Fibroblast of the aortic adventitia (primary cell): ENCODE results near the gene RPRD2. TPM values are rescaled to one million over a fixed set of nuclear protein-coding genes. Genes with fewer than 3 reads are reported as not detected.
A peak's percentile ranks its signal among the peaks of the same experiment; 100 is the strongest.

Source experiments
- DNase-seq: peaks from one replicate; pipeline ENCODE4 v3.0.0-alpha.2; 2010; ENCODE audit warnings: low read depth
- H3K4me3 ChIP-seq: 2 replicates; pipeline ENCODE4 v1.5.1; 2011; ENCODE audit warnings: low read depth, mild to moderate bottlenecking, control low read depth, low read length, moderate library complexity
- total RNA-seq: library from RNA; depleted of rRNA; stranded (reverse); fragments of >200 nt; gene quantifications from 2 replicates; pipeline ENCODE4 v1.2.3, GENCODE V29; 2012; ENCODE audit warnings: low replicate concordance
- TF ChIP-seq, protein P1 (sequence below): IDR thresholded peaks from 2 replicates; pipeline ENCODE4 v1.5.1; 2011; ENCODE audit warnings: mild to moderate bottlenecking, low read length, control low read depth, inconsistent platforms; ENCODE audit not compliant: insufficient read depth

The RPRD2 gene
- total RNA-seq, 1 donor, result 19.3 TPM

DNA sequence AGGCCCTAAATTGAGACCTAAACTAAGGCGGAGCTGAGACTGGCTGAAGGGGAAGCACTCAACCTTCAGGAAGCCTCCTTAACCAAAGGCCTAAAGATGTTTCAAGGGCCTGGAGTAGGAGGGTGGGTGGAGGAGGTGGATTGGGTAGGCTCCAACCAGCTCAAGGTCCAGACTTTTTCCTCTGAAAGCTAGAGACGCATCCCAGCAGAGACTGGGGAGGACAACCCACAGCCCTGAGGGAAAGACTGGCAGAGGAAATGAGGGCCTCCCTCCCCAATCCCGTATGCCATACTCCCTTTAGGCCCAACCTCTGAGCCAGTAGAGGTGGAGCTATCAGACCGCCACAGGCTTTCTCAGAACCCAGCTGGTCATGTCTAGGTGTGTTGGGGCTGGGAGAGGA is 145.0 kb downstream of the RPRD2 start:
- peak; percentile 13 for DNase-seq
- TF ChIP-seq, protein P1, sequence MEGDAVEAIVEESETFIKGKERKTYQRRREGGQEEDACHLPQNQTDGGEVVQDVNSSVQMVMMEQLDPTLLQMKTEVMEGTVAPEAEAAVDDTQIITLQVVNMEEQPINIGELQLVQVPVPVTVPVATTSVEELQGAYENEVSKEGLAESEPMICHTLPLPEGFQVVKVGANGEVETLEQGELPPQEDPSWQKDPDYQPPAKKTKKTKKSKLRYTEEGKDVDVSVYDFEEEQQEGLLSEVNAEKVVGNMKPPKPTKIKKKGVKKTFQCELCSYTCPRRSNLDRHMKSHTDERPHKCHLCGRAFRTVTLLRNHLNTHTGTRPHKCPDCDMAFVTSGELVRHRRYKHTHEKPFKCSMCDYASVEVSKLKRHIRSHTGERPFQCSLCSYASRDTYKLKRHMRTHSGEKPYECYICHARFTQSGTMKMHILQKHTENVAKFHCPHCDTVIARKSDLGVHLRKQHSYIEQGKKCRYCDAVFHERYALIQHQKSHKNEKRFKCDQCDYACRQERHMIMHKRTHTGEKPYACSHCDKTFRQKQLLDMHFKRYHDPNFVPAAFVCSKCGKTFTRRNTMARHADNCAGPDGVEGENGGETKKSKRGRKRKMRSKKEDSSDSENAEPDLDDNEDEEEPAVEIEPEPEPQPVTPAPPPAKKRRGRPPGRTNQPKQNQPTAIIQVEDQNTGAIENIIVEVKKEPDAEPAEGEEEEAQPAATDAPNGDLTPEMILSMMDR, result no peak
- peak overlapping the region; percentile 69 for H3K4me3 ChIP-seq

DNA sequence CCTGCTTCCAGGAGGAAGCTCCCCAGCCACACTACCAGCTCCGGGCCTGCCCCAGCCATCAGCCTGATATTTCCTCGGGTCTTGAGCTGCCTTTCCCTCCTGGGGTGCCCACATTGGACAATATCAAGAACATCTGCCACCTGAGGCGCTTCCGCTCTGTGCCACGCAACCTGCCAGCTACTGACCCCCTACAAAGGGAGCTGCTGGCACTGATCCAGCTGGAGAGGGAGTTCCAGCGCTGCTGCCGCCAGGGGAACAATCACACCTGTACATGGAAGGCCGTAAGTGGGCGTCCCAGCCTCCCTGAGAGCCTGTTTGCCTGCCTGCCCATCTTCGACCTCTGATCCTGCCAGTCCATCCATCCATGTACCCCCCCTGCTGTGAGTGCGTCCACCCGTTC is 147.6 kb downstream of the RPRD2 start:
- TF ChIP-seq, protein P1, result no peak
- no peak for DNase-seq
- H3K4me3 ChIP-seq, result no peak overlapping the region

DNA sequence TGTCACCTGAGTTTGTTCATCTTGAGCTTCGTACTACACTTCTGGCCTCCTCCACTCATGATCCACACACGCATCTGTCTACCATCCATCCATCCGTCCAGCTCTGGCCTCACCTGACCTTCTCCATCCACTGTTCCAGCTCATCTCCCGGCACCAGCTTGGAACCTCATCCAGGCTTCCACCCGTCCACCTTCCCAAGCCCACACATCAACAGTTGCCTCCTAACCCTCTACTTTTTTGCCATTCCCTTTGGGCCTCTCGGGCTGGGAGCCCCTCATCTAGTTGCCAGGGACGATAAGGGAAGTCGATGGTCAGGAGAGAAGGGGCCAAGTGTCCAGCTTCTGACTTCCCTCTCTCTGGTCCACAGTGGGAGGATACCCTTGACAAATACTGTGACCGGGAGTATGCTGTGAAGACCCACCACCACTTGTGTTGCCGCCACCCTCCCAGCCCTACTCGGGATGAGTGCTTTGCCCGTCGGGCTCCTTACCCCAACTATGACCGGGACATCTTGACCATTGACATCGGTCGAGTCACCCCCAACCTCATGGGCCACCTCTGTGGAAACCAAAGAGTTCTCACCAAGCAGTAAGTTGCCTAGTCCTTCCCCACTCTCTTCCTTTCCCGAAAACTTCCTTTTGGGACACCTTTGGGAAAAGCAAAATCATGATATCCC is 148.2 kb downstream of the RPRD2 start:
- TF ChIP-seq, protein P1, result no peak
- no peak for DNase-seq
- H3K4me3 ChIP-seq, result no peak overlapping the region

DNA sequence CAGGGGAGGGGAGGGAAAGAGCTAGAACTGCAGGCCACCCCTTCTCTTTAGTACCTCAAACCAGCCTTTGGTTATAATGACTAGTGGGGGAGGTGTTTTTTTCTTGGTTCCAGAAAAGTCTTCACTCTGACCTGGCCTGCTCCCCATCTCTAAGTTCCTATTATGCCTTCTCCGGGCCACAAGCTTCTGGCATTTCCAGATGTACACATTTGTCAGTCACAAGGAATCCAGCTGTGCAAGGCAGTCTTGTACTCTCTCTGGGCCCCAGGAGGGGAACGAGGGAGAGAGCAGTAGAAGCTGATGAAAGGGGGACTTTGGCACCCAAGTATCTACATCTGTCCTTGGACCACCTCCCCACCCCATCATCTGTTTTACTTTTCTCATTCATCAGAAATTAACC is 148.9 kb downstream of the RPRD2 start:
- DNase-seq, result no peak
- TF ChIP-seq, protein P1, result no peak
- H3K4me3 ChIP-seq, result no peak overlapping the region

DNA sequence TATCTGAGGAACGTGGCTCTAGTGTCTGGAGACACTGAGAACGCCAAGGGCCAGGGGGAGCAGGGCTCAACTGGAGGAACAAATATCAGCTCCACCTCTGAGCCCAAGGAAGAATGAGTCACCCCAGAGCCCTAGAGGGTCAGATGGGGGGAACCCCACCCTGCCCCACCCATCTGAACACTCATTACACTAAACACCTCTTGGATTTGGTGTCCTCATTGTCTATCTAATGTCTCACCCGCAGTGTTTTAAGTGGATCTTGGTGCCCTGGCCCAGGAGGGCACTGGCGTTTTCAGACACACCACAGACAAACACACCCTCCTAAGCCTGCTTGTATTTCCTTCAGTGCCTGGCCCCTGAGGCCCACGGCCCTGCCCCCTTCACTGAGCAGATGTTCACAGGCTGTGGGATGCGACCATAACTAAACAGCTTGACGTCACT is 149.4 kb downstream of the RPRD2 start:
- no peak overlapping the region for H3K4me3 ChIP-seq
- DNase-seq, result no peak

DNA sequence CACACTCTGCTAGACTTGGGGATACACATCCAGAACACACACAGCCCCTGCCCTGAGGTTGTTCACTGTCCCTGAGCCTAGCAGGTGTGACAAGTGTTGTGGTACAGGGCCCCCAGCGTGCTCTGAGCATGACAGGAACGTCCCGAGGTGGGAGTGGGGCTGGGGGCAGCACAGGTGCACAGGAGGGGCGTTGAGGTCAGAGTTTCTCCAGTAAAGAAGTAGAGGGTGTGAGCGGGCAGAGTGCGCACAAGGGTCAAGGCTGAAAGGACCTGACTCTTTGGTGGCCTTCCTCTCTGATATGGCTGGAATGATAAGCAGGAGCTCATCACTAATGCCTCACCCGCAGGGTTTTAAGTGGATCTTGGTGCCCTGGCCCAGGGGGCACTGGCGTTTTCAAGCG is 150.3 kb downstream of the RPRD2 start:
- no peak overlapping the region for H3K4me3 ChIP-seq
- TF ChIP-seq, protein P1, result no peak
- DNase-seq, result no peak

More for the DNA sequence above, 149.4 kb downstream of the RPRD2 start:
- TF ChIP-seq, protein P1, result no peak

DNA sequence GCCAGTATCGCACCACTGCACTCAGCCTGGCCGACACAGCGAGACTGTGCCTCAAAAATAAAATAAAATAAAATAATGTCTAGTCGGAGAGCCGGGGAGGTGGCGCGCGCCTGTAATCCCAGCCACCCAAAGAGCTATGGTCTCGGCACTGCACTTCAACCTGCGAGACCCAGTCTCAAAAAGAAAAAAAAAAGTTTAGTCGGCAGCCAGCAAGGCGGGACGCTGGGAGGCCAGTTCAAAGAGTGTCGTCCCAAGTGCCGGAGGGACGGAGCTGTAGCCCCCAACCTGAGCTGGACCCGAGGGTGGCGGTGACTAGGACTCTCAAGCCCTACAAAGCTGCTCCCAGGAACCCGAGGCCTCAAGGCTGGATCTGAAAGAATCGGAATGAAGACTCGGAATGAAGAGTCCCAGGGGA is 151.0 kb downstream of the RPRD2 start:
- H3K4me3 ChIP-seq, result peak overlapping the region; percentile 70
- TF ChIP-seq, protein P1, result no peak
- no peak for DNase-seq
